Islet of Langerhans (tissue), 1 donor: Measurements from ENCODE around the gene HOMER2.
"Not testable (repeated sequence)": the region's sequence is repeated elsewhere in the genome, so short reads cannot be mapped to it uniquely, and the experiment has no call there.

Experiments
- FAIRE-seq: peaks from one replicate; lab custom pipeline; 2011; peaks lifted over from hg19 to GRCh38; lab: Jason Lieb, UNC

HOMER2 gene

GRCh38 chr15:82894971-82895520 is 57.5 kb downstream of the HOMER2 start:
- FAIRE-seq = no peak

- not testable (repeated sequence) for FAIRE-seq
These were observed 59.0 kb downstream of the HOMER2 start for GRCh38 chr15:82893473-82893872.

- no peak for FAIRE-seq
These were observed 59.9 kb downstream of the HOMER2 start for GRCh38 chr15:82892573-82892972.

- FAIRE-seq = no peak
These were observed 61.5 kb downstream of the HOMER2 start for GRCh38 chr15:82890995-82891390.

GRCh38 chr15:82890338-82890994 is 62.1 kb downstream of the HOMER2 start:
- FAIRE-seq = no peak

- no peak for FAIRE-seq
These were observed 70.1 kb downstream of the HOMER2 start for GRCh38 chr15:82882273-82882928.

- FAIRE-seq = no peak
These were observed 70.8 kb downstream of the HOMER2 start for GRCh38 chr15:82881747-82882146.

- FAIRE-seq = no peak
These were observed 71.8 kb downstream of the HOMER2 start for GRCh38 chr15:82880704-82881103.

- FAIRE-seq = no peak
These were observed 74.2 kb downstream of the HOMER2 start for GRCh38 chr15:82878325-82878724.

GRCh38 chr15:82877825-82878224 is 74.7 kb downstream of the HOMER2 start:
- FAIRE-seq = no peak

- FAIRE-seq = no peak
These were observed 77.0 kb downstream of the HOMER2 start for GRCh38 chr15:82875411-82876003.

- no peak for FAIRE-seq
These were observed 77.6 kb downstream of the HOMER2 start for GRCh38 chr15:82874961-82875360.

- no peak for FAIRE-seq
These were observed 78.3 kb downstream of the HOMER2 start for GRCh38 chr15:82874267-82874666.

GRCh38 chr15:82873000-82873680 is 79.4 kb downstream of the HOMER2 start:
- no peak for FAIRE-seq

GRCh38 chr15:82871832-82872484 is 80.6 kb downstream of the HOMER2 start:
- FAIRE-seq = no peak

GRCh38 chr15:82871358-82871757 is 81.2 kb downstream of the HOMER2 start:
- FAIRE-seq = no peak

GRCh38 chr15:82870727-82871320 is 81.7 kb downstream of the HOMER2 start:
- FAIRE-seq = no peak

- not testable (repeated sequence) for FAIRE-seq
These were observed 86.5 kb downstream of the HOMER2 start for GRCh38 chr15:82865981-82866380.

GRCh38 chr15:82865581-82865980 is 86.9 kb downstream of the HOMER2 start:
- FAIRE-seq = not testable (repeated sequence)

GRCh38 chr15:82864967-82865366 is 87.6 kb downstream of the HOMER2 start:
- FAIRE-seq = no peak

- FAIRE-seq = no peak
These were observed 89.6 kb downstream of the HOMER2 start for GRCh38 chr15:82862886-82863285.

- no peak for FAIRE-seq
These were observed 93.6 kb downstream of the HOMER2 start for GRCh38 chr15:82858932-82859331.
